K562 (cell line): ENCODE results near the gene POU3F3.

Source experiments
- MTF1 ChIP-seq: fragments of 250-450 bp; sonication (Bioruptor Pico); IDR thresholded peaks from 2 replicates; pipeline ENCODE4 v1.9.0; 2021; ENCODE audit warnings: moderate library complexity, mild to moderate bottlenecking, inconsistent platforms, borderline replicate concordance
- POLR2AphosphoS5 ChIP-seq: IDR thresholded peaks from 2 replicates; pipeline ENCODE4 v1.6.1; 2011; ENCODE audit warnings: mild to moderate bottlenecking, low read depth, low read length, moderate library complexity; ENCODE audit not compliant: control insufficient read depth, insufficient read depth
- SIN3A ChIP-seq, 2 experiments: fragments of 150-350 bp in 1 of 2; IDR thresholded peaks; 2 replicates each; pipeline ENCODE4 v1.6.1; 2011 to 2016; ENCODE audit warnings: borderline replicate concordance in 2 of 2, low read depth in 2 of 2, low read length in 2 of 2, mild to moderate bottlenecking in 2 of 2, moderate library complexity in 2 of 2; ENCODE audit not compliant: control insufficient read depth in 1 of 2
- SMAD4 ChIP-seq: fragments of 250-450 bp; sonication (Bioruptor Pico); conservative IDR thresholded peaks from 2 replicates; pipeline ENCODE4 v1.8.0; 2021; ENCODE audit warnings: inconsistent platforms, mild to moderate bottlenecking, moderate library complexity
- TF ChIP-seq, protein P1 (sequence below): fragments of 450-650 bp; formaldehyde crosslinking; IDR thresholded peaks from 2 replicates; pipeline ENCODE4 v1.4.0; 2022; ENCODE audit warnings: mild to moderate bottlenecking, moderate library complexity
- TF ChIP-seq, protein P2 (sequence below): sonication (generic); formaldehyde crosslinking; IDR thresholded peaks from 2 replicates; pipeline ENCODE4 v1.8.1; 2023; ENCODE audit warnings: mild to moderate bottlenecking, missing genetic modification reagents, moderate library complexity
- TF ChIP-seq, protein P3 (sequence below), 3 experiments: IDR thresholded peaks in 2 of 3; conservative IDR thresholded peaks in 1 of 3; 2 replicates each; pipeline ENCODE4 v1.5.1; 2011 to 2012; ENCODE audit warnings: low read length in 3 of 3, mild to moderate bottlenecking in 3 of 3, control low read depth in 2 of 3, improper control_type of control experiment in 1 of 3, inconsistent platforms in 1 of 3, low read depth in 1 of 3, mixed read lengths in 1 of 3, moderate library complexity in 1 of 3; ENCODE audit not compliant: insufficient read depth in 2 of 3

DNA sequence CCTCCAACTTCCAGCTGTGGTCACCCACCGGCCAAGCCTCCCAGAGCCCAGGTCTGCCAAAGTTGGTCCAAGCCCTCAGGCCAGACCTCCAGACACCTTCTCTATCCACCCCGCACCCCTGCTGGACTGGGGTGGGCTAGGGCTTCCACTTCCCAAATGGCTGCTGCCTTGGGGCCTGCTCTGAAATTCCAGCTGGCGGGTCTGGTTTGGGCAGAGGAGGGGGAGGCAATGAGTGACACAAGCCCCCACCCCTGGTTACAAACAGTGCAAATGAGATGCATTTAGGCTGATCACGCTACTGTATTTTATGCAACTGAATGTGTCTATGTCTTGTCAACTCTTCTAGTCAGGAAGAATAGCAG, 14.6 kb downstream of the POU3F3 start:
- TF ChIP-seq MTF1 (CRISPR knock-in tag) (no peak), SMAD4 (CRISPR knock-in tag) (no peak), SIN3A (IDR thresholded peaks at IDR 0.05; ENCODE audit: borderline replicate concordance in 2 of 2, control insufficient read depth in 1 of 2, low read depth in 2 of 2, low read length in 2 of 2) (no peak), POLR2AphosphoS5 (no peak)
- TF ChIP-seq, protein P1, sequence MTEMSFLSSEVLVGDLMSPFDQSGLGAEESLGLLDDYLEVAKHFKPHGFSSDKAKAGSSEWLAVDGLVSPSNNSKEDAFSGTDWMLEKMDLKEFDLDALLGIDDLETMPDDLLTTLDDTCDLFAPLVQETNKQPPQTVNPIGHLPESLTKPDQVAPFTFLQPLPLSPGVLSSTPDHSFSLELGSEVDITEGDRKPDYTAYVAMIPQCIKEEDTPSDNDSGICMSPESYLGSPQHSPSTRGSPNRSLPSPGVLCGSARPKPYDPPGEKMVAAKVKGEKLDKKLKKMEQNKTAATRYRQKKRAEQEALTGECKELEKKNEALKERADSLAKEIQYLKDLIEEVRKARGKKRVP = no peak
- TF ChIP-seq, protein P2, sequence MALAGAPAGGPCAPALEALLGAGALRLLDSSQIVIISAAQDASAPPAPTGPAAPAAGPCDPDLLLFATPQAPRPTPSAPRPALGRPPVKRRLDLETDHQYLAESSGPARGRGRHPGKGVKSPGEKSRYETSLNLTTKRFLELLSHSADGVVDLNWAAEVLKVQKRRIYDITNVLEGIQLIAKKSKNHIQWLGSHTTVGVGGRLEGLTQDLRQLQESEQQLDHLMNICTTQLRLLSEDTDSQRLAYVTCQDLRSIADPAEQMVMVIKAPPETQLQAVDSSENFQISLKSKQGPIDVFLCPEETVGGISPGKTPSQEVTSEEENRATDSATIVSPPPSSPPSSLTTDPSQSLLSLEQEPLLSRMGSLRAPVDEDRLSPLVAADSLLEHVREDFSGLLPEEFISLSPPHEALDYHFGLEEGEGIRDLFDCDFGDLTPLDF = no peak
- TF ChIP-seq, protein P3, sequence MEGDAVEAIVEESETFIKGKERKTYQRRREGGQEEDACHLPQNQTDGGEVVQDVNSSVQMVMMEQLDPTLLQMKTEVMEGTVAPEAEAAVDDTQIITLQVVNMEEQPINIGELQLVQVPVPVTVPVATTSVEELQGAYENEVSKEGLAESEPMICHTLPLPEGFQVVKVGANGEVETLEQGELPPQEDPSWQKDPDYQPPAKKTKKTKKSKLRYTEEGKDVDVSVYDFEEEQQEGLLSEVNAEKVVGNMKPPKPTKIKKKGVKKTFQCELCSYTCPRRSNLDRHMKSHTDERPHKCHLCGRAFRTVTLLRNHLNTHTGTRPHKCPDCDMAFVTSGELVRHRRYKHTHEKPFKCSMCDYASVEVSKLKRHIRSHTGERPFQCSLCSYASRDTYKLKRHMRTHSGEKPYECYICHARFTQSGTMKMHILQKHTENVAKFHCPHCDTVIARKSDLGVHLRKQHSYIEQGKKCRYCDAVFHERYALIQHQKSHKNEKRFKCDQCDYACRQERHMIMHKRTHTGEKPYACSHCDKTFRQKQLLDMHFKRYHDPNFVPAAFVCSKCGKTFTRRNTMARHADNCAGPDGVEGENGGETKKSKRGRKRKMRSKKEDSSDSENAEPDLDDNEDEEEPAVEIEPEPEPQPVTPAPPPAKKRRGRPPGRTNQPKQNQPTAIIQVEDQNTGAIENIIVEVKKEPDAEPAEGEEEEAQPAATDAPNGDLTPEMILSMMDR (IDR thresholded peaks at IDR 0.05 in 2 of 3, conservative IDR thresholded peaks at IDR 0.05 in 1 of 3; ENCODE audit: insufficient read depth in 2 of 3, low read depth in 1 of 3, low read length in 3 of 3) = no peak
